Measurements from ENCODE around the gene MYORG.

- TF ChIP-seq ZNF143 (CRISPR knock-in tag; IDR thresholded peaks at IDR 0.05) (no peak), JUN (IDR thresholded peaks at IDR 0.05; ENCODE audit: borderline replicate concordance, low read depth, low read length) (no peak), JUN (CRISPR knock-in tag; IDR thresholded peaks at IDR 0.05; ENCODE audit: borderline replicate concordance) (no peak), ARNT (IDR thresholded peaks at IDR 0.05) (no peak), ZC3H4 (CRISPR knock-in tag; IDR thresholded peaks at IDR 0.05; ENCODE audit: borderline replicate concordance) (no peak), RBFOX2 (IDR thresholded peaks at IDR 0.05; ENCODE audit: low read depth, low read length) (no peak), ZNF347 (CRISPR knock-in tag; IDR thresholded peaks at IDR 0.05; ENCODE audit: low read depth) (no peak), KDM5B (IDR thresholded peaks at IDR 0.05; ENCODE audit: insufficient replicate concordance, low read depth, low read length) (no peak), BHLHE40 (IDR thresholded peaks at IDR 0.05; ENCODE audit: low read length) (no peak), ILK (tag; IDR thresholded peaks at IDR 0.05; ENCODE audit: borderline replicate concordance, low read depth) (no peak), POLR2AphosphoS5 (IDR thresholded peaks at IDR 0.05; ENCODE audit: control insufficient read depth, insufficient read depth, low read depth, low read length) (no peak), USF2 (CRISPR knock-in tag; IDR thresholded peaks at IDR 0.05) (no peak), ZNF232 (CRISPR knock-in tag; IDR thresholded peaks at IDR 0.05) (no peak), FOXK2 (conservative IDR thresholded peaks at IDR 0.05 in 1 of 2, IDR thresholded peaks at IDR 0.05 in 1 of 2; ENCODE audit: low read depth in 2 of 2) (no peak), FIP1L1 (IDR thresholded peaks at IDR 0.05; ENCODE audit: low read depth, low read length, poor library complexity, severe bottlenecking) (no peak)
Measured at GRCh38 chr9:34375901-34376595, 650 bp downstream of the MYORG start.

Measured in K562 (cell line).